ENCODE results near the gene GGTLC1. TPM values are rescaled to one million over a fixed set of nuclear protein-coding genes. Genes with fewer than 3 reads are reported as not detected.

The GGTLC1 gene
- total and polyA plus RNA-seq, 2 donors from 2014 or later = not detected

DNA sequence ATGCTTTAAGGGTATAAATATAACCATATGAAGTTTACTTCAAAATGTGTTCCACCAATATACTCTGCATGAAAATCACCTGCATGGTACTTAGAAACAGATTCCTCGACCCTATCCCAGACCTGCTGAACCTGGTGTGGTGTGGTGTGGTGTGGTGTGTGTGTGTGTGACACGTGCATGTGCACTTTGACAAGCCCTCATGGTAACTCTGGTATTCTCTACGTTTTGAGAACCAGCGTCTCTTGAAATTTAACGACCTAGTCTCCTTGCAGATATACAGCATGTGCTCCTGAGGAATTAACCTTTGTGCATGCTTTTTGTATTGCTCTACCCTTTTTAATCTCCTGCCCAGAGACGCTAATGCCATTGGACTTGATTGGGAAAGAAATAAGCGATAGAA, 29.5 kb downstream of the GGTLC1 start:
- H3K36me3 ChIP-seq (ENCODE audit: control insufficient read depth in 2 of 3, insufficient read depth in 3 of 3, low read length in 3 of 3) = no peaks in the 10 kb centered on the region
- intact Hi-C loops (cut with DNase I) = no loop called here
- H3K9me3 ChIP-seq (ENCODE audit: control insufficient read depth in 2 of 3, insufficient read depth in 1 of 3, low read length in 3 of 3) = no peaks in the 10 kb centered on the region
- TF ChIP-seq, protein P1, sequence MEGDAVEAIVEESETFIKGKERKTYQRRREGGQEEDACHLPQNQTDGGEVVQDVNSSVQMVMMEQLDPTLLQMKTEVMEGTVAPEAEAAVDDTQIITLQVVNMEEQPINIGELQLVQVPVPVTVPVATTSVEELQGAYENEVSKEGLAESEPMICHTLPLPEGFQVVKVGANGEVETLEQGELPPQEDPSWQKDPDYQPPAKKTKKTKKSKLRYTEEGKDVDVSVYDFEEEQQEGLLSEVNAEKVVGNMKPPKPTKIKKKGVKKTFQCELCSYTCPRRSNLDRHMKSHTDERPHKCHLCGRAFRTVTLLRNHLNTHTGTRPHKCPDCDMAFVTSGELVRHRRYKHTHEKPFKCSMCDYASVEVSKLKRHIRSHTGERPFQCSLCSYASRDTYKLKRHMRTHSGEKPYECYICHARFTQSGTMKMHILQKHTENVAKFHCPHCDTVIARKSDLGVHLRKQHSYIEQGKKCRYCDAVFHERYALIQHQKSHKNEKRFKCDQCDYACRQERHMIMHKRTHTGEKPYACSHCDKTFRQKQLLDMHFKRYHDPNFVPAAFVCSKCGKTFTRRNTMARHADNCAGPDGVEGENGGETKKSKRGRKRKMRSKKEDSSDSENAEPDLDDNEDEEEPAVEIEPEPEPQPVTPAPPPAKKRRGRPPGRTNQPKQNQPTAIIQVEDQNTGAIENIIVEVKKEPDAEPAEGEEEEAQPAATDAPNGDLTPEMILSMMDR (IDR thresholded peaks at IDR 0.05; ENCODE audit: borderline replicate concordance, extremely low read depth, insufficient read depth) = no peak
- no peak for FAIRE-seq
- no peak for DNase-seq
- H3K9ac ChIP-seq (ENCODE audit: low read length in 3 of 3) = no peak overlapping the region
- no peak overlapping the region for H3K27ac ChIP-seq (ENCODE audit: low read depth in 2 of 2, low read length in 2 of 2)
- H3K27me3 ChIP-seq (ENCODE audit: control insufficient read depth, insufficient read depth, low read length) = no peaks in the 10 kb centered on the region
- no peak overlapping the region for H3K4me3 ChIP-seq (ENCODE audit: low read length in 3 of 3)
- H3K4me1 ChIP-seq (ENCODE audit: control insufficient read depth in 2 of 3, insufficient read depth in 2 of 3, low read depth in 1 of 3, low read length in 3 of 3) = no peaks in the 10 kb centered on the region

DNA sequence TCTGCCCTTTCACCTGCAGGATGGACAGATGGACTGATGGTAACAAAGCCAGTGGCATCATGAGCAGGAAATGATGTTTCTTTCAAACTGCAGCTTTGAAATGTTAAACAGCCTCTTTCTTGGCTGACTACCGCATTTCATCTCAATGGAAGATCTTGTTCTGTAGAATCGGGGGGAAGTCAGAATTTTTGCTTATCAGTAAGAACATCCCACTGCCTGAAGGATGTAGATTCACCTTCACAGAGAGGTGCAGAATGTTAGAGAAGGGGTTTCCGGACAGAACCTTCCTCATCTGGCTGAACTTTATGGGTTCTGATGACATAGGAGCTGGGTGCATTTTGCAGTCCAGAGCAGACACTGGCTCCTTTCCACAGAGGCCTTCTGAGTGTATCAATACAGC, 32.7 kb downstream of the GGTLC1 start:
- FAIRE-seq = no peak
- Histone ChIP-seq H3K36me3 (ENCODE audit: control insufficient read depth in 2 of 3, insufficient read depth in 3 of 3, low read length in 3 of 3) (no peaks in the 10 kb centered on the region), H3K9ac (ENCODE audit: low read length in 3 of 3) (no peak overlapping the region), H3K9me3 (ENCODE audit: control insufficient read depth in 2 of 3, insufficient read depth in 1 of 3, low read length in 3 of 3) (no peaks in the 10 kb centered on the region), H3K27ac (ENCODE audit: low read depth in 2 of 2, low read length in 2 of 2) (no peak overlapping the region), H3K4me1 (ENCODE audit: control insufficient read depth in 2 of 3, insufficient read depth in 2 of 3, low read depth in 1 of 3, low read length in 3 of 3) (no peaks in the 10 kb centered on the region), H3K27me3 (ENCODE audit: control insufficient read depth, insufficient read depth, low read length) (no peaks in the 10 kb centered on the region), H3K4me3 (ENCODE audit: low read length in 3 of 3) (no peak overlapping the region)
- TF ChIP-seq, protein P1 (IDR thresholded peaks at IDR 0.05; ENCODE audit: borderline replicate concordance, extremely low read depth, insufficient read depth) = no peak
- intact Hi-C loops (cut with DNase I) = no loop called here
- DNase-seq = no peak

DNA sequence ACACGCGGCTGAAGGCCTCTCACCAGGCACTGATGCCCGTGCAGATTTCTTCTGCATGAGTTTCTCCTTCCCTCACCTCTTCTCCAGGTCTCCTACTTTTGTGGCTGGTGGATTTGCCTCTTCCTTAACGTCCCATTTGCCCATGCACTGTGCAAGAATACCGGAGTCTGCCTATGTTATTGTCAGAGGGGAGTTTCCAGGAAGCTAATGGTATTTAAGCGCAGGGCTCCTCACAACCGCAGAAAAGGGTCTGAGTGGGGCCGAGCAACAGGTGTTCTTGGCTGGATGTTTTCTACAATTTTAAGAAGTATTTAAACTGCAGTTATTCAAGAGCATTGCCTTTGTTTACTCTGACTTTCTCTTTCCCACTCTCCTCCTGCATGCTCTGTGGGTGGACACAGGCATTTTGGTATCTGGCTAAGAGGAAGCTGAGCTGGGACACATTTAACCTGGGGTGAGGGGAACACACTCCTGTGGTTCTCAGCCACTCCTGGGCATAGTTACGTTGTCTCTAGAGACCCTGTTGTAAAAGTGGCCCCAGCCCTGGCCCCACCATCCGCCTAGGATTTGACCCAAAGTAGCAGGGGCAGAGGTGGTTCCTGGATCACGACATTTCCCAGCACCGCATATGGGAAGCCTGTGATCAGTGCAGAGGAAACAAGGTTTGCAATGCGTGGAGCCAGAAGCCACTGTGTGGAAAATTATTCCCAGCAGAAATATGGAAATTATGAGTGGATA, 34.4 kb downstream of the GGTLC1 start:
- DNase-seq = no peak
- TF ChIP-seq, protein P1 (IDR thresholded peaks at IDR 0.05; ENCODE audit: borderline replicate concordance, extremely low read depth, insufficient read depth) = no peak
- FAIRE-seq = no peak

More for the DNA sequence above, 34.4 kb downstream of the GGTLC1 start:
- Histone ChIP-seq H3K27ac (ENCODE audit: low read depth in 2 of 2, low read length in 2 of 2) (no peak overlapping the region), H3K4me1 (ENCODE audit: control insufficient read depth in 2 of 3, insufficient read depth in 2 of 3, low read depth in 1 of 3, low read length in 3 of 3) (no peaks in the 10 kb centered on the region), H3K9me3 (ENCODE audit: control insufficient read depth in 2 of 3, insufficient read depth in 1 of 3, low read length in 3 of 3) (no peaks in the 10 kb centered on the region), H3K36me3 (ENCODE audit: control insufficient read depth in 2 of 3, insufficient read depth in 3 of 3, low read length in 3 of 3) (no peaks in the 10 kb centered on the region), H3K27me3 (ENCODE audit: control insufficient read depth, insufficient read depth, low read length) (no peaks in the 10 kb centered on the region), H3K4me3 (ENCODE audit: low read length in 3 of 3) (no peak overlapping the region), H3K9ac (ENCODE audit: low read length in 3 of 3) (no peak overlapping the region)
- intact Hi-C loops (cut with DNase I) = no loop called here
